ENCODE measurements around the gene RFX4.

The RFX4 gene

GRCh38 chr12:106645465-106646330, 62.9 kb downstream of the RFX4 start:
- Histone ChIP-seq H3K27ac (ENCODE audit: low read length) (no peak overlapping the region), H3K79me2 (ENCODE audit: low read length) (no peaks in the 10 kb centered on the region), H3K9ac (ENCODE audit: low read length) (no peak overlapping the region), H3F3A (ENCODE audit: insufficient read depth, low read length) (no peaks in the 10 kb centered on the region), H3K36me3 (replicated peaks; ENCODE audit: insufficient read depth, low read length) (no peaks in the 10 kb centered on the region), H3K9me2 (replicated peaks; ENCODE audit: insufficient read depth, low read length) (no peaks in the 10 kb centered on the region), H4K20me1 (ENCODE audit: insufficient read depth, low read length) (no peaks in the 10 kb centered on the region), H3K4me3 (ENCODE audit: low read length) (no peak overlapping the region), H3K4me2 (ENCODE audit: low read depth, low read length) (no peak overlapping the region), H2AFZ (ENCODE audit: low read length) (no peak overlapping the region), H3K27me3 (replicated peaks; ENCODE audit: insufficient read depth, low read length) (no peaks in the 10 kb centered on the region), H3K9me3 (replicated peaks; ENCODE audit: insufficient read depth, low read length) (no peaks in the 10 kb centered on the region), H3K4me1 (ENCODE audit: low read length) (no peaks in the 10 kb centered on the region)
- no peak for TF ChIP-seq CTCF (IDR thresholded peaks at IDR 0.05; ENCODE audit: low read length)
- TF ChIP-seq EZH2phosphoT487 (IDR thresholded peaks at IDR 0.05; ENCODE audit: low read length) = no peak
- no peak for TF ChIP-seq EZH2 (optimal IDR thresholded peaks at IDR 0.05; ENCODE audit: low read depth, low read length)
- DNase-seq = no peak

GRCh38 chr12:106646472-106646871, 63.7 kb downstream of the RFX4 start:
- no peak overlapping the region for H3K4me2 ChIP-seq (ENCODE audit: low read depth, low read length)
- H2AFZ ChIP-seq (ENCODE audit: low read length) = no peak overlapping the region
- H3K9ac ChIP-seq (ENCODE audit: low read length) = no peak overlapping the region
- H3K27ac ChIP-seq (ENCODE audit: low read length) = no peak overlapping the region
- no peaks in the 10 kb centered on the region for H3K79me2 ChIP-seq (ENCODE audit: low read length)
- H3K9me2 ChIP-seq (replicated peaks; ENCODE audit: insufficient read depth, low read length) = no peaks in the 10 kb centered on the region
- DNase-seq = no peak
- TF ChIP-seq CTCF (IDR thresholded peaks at IDR 0.05; ENCODE audit: low read length) (no peak), EZH2phosphoT487 (IDR thresholded peaks at IDR 0.05; ENCODE audit: low read length) (no peak)
- H3K27me3 ChIP-seq (replicated peaks; ENCODE audit: insufficient read depth, low read length) = no peaks in the 10 kb centered on the region
- H3K36me3 ChIP-seq (replicated peaks; ENCODE audit: insufficient read depth, low read length) = no peaks in the 10 kb centered on the region
- no peaks in the 10 kb centered on the region for H3K4me1 ChIP-seq (ENCODE audit: low read length)
- no peaks in the 10 kb centered on the region for H3K9me3 ChIP-seq (replicated peaks; ENCODE audit: insufficient read depth, low read length)
- H3F3A ChIP-seq (ENCODE audit: insufficient read depth, low read length) = no peaks in the 10 kb centered on the region
- no peak overlapping the region for H3K4me3 ChIP-seq (ENCODE audit: low read length)
- H4K20me1 ChIP-seq (ENCODE audit: insufficient read depth, low read length) = no peaks in the 10 kb centered on the region

- no peak for DNase-seq
These were observed 65.2 kb downstream of the RFX4 start for GRCh38 chr12:106647793-106648514.

More at GRCh38 chr12:106647793-106648514, 65.2 kb downstream of the RFX4 start:
- H3K27ac ChIP-seq (ENCODE audit: low read length) = no peak overlapping the region
- H3K9ac ChIP-seq (ENCODE audit: low read length) = no peak overlapping the region
- no peaks in the 10 kb centered on the region for H3K27me3 ChIP-seq (replicated peaks; ENCODE audit: insufficient read depth, low read length)
- H3K79me2 ChIP-seq (ENCODE audit: low read length) = no peaks in the 10 kb centered on the region
- H3K4me3 ChIP-seq (ENCODE audit: low read length) = no peak overlapping the region
- H3K4me1 ChIP-seq (ENCODE audit: low read length) = no peaks in the 10 kb centered on the region
- no peaks in the 10 kb centered on the region for H4K20me1 ChIP-seq (ENCODE audit: insufficient read depth, low read length)
- no peaks in the 10 kb centered on the region for H3K9me3 ChIP-seq (replicated peaks; ENCODE audit: insufficient read depth, low read length)
- no peak overlapping the region for H2AFZ ChIP-seq (ENCODE audit: low read length)
- TF ChIP-seq EZH2 (optimal IDR thresholded peaks at IDR 0.05; ENCODE audit: low read depth, low read length) (no peak), EZH2phosphoT487 (IDR thresholded peaks at IDR 0.05; ENCODE audit: low read length) (no peak), CTCF (IDR thresholded peaks at IDR 0.05; ENCODE audit: low read length) (no peak)
- H3K4me2 ChIP-seq (ENCODE audit: low read depth, low read length) = no peak overlapping the region
- H3K9me2 ChIP-seq (replicated peaks; ENCODE audit: insufficient read depth, low read length) = no peaks in the 10 kb centered on the region
- no peaks in the 10 kb centered on the region for H3F3A ChIP-seq (ENCODE audit: insufficient read depth, low read length)
- H3K36me3 ChIP-seq (replicated peaks; ENCODE audit: insufficient read depth, low read length) = no peaks in the 10 kb centered on the region

Measured in MM.1S (cell line).